GM12878 (cell line): ENCODE results near the gene SLC36A4. TPM values are rescaled to one million over a fixed set of nuclear protein-coding genes. Genes with fewer than 3 reads are reported as not detected.

Experiments used
- ATAC-seq: fragments of 200-7000 bp; cut with Tn5 transposase; 3 replicates; pipeline ENCODE4 v1.9.1; 2020; ENCODE audit warnings: mild to moderate bottlenecking, moderate library complexity
- BruUV-seq: library from RNA; stranded (reverse); fragments of 400-500 nt; replicated peaks from 2 replicates; lab custom pipeline; 2021; lab: Mats Ljungman, UMichigan
- CTCF ChIA-PET: fragments of 300-600 bp; sonication (Branson Sonifier 250); formaldehyde crosslinking; extraction: SDS; loops from one replicate; lab custom pipeline; 2021; ENCODE audit warnings: inconsistent platforms; lab: Yijun Ruan, JAX
- POLR2A ChIA-PET: fragments of 350-600 bp; formaldehyde crosslinking; extraction: SDS; loops from one replicate; lab custom pipeline; 2021; ENCODE audit warnings: inconsistent platforms; lab: Charles Lee
- RAD21 ChIA-PET: fragments of 300-600 bp; sonication (Branson Sonifier 250); formaldehyde crosslinking; loops from one replicate; lab custom pipeline; 2023; ENCODE audit warnings: antibody characterized with exemption; ENCODE audit not compliant: unreplicated experiment; lab: Charles Lee
- SMC1A ChIA-PET: fragments of 300-600 bp; sonication (Branson Sonifier 250); formaldehyde crosslinking; loops from one replicate; lab custom pipeline; 2023; ENCODE audit not compliant: unreplicated experiment, uncharacterized antibody; lab: Charles Lee
- DNase-seq: peaks from one replicate; pipeline ENCODE4 v3.0.0-alpha.2; 2011; ENCODE audit warnings: low read depth, low spot score
- FAIRE-seq: peaks from 3 replicates; lab custom pipeline; 2011; peaks lifted over from hg19 to GRCh38; lab: Jason Lieb, UNC
- H2AFZ ChIP-seq: 2 replicates; pipeline ENCODE4 v1.6.0; 2011; ENCODE audit warnings: low read depth, low read length, control low read depth; ENCODE audit not compliant: control insufficient read depth
- H3K27ac ChIP-seq: 2 replicates; pipeline ENCODE4 v1.5.1; 2011; ENCODE audit warnings: control low read depth; ENCODE audit not compliant: control insufficient read depth, insufficient read depth
- H3K27me3 ChIP-seq, 2 experiments: replicated peaks in 1 of 2; 2 replicates each; pipeline versions ENCODE4 v1.6.0 to v1.6.1; 2011; ENCODE audit warnings: low read length in 1 of 2; ENCODE audit not compliant: control insufficient read depth in 2 of 2, insufficient read depth in 2 of 2
- H3K36me3 ChIP-seq, 2 experiments: 2 replicates each; pipeline ENCODE4 v1.5.1; 2011; ENCODE audit warnings: low read length in 1 of 2; ENCODE audit not compliant: control insufficient read depth in 2 of 2, insufficient read depth in 2 of 2
- H3K4me1 ChIP-seq: 2 replicates; pipeline ENCODE4 v1.6.1; 2011; ENCODE audit warnings: mild to moderate bottlenecking, low read length, moderate library complexity, mixed read lengths; ENCODE audit not compliant: control insufficient read depth, insufficient read depth
- H3K4me2 ChIP-seq: 2 replicates; pipeline ENCODE4 v1.6.0; 2011; ENCODE audit warnings: control low read depth; ENCODE audit not compliant: control insufficient read depth, insufficient read depth
- H3K4me3 ChIP-seq: fragments of 200-600 bp; sonication (generic); 2 replicates; pipeline ENCODE4 v1.5.1; 2016
- H3K79me2 ChIP-seq: 2 replicates; pipeline ENCODE4 v1.6.0; 2011; ENCODE audit warnings: low read length; ENCODE audit not compliant: control insufficient read depth, insufficient read depth
- H3K9ac ChIP-seq: 2 replicates; pipeline ENCODE4 v1.8.0; 2011; ENCODE audit warnings: low read length, control low read depth, mixed read lengths; ENCODE audit not compliant: control insufficient read depth, insufficient read depth
- H3K9me3 ChIP-seq: replicated peaks from 3 replicates; pipeline ENCODE4 v1.5.1; 2011; ENCODE audit warnings: mild to moderate bottlenecking, low read length; ENCODE audit not compliant: control insufficient read depth, insufficient read depth
- H4K20me1 ChIP-seq: 2 replicates; pipeline ENCODE4 v1.6.0; 2011; ENCODE audit not compliant: control insufficient read depth, insufficient read depth
- ASH2L ChIP-seq: fragments of 300-600, 200-600 bp; sonication (generic); IDR thresholded peaks from 2 replicates; pipeline ENCODE4 v1.6.1; 2017; ENCODE audit warnings: low read depth, mild to moderate bottlenecking, borderline replicate concordance
- CHD2 ChIP-seq: IDR thresholded peaks from 2 replicates; pipeline ENCODE4 v1.6.1; 2011; ENCODE audit warnings: low read depth, low read length, improper control_type of control experiment, borderline replicate concordance
- CTCF ChIP-seq, 3 experiments: IDR thresholded peaks in 2 of 3; conservative IDR thresholded peaks in 1 of 3; 2 replicates each; pipeline ENCODE4 v1.5.1; 2011; ENCODE audit warnings: low read depth in 3 of 3, low read length in 3 of 3, mild to moderate bottlenecking in 3 of 3, control low read depth in 2 of 3, moderate library complexity in 2 of 3, inconsistent platforms in 1 of 3, mixed read lengths in 1 of 3; ENCODE audit not compliant: control insufficient read depth in 2 of 3, insufficient read depth in 1 of 3; ENCODE audit errors: extremely low read depth in 1 of 3
- E2F4 ChIP-seq: IDR thresholded peaks from 2 replicates; pipeline ENCODE4 v1.6.1; 2012; ENCODE audit warnings: low read depth, low read length, improper control_type of control experiment
- EED ChIP-seq: sonication (generic); IDR thresholded peaks from 2 replicates; pipeline ENCODE4 v1.6.1; 2016; ENCODE audit warnings: antibody characterized with exemption, low read depth
- HDAC6 ChIP-seq: fragments of 200-600 bp; sonication (generic); IDR thresholded peaks from one replicate; pipeline ENCODE4 v1.8.0; 2017; ENCODE audit warnings: antibody characterized with exemption; ENCODE audit not compliant: unreplicated experiment
- KAT2A ChIP-seq: conservative IDR thresholded peaks from 2 replicates; pipeline ENCODE4 v1.6.1; 2011; ENCODE audit warnings: low read depth, low read length; ENCODE audit not compliant: control insufficient read depth
- MEF2A ChIP-seq: IDR thresholded peaks from 2 replicates; pipeline ENCODE4 v1.6.1; 2011; ENCODE audit warnings: low read depth, mild to moderate bottlenecking, low read length, moderate library complexity; ENCODE audit not compliant: insufficient read depth
- PAX5 ChIP-seq: IDR thresholded peaks from 2 replicates; pipeline ENCODE4 v1.6.1; 2011; ENCODE audit warnings: low read depth, low read length, borderline replicate concordance
- RAD21 ChIP-seq: IDR thresholded peaks from 2 replicates; pipeline ENCODE4 v1.6.1; 2011; ENCODE audit warnings: mild to moderate bottlenecking, low read depth, low read length, moderate library complexity; ENCODE audit not compliant: insufficient read depth
- RELA ChIP-seq: fragments of 450-650 bp; IDR thresholded peaks from 2 replicates; pipeline ENCODE4 v1.8.0; 2014; ENCODE audit warnings: borderline replicate concordance; ENCODE audit not compliant: partially characterized antibody
- SMC3 ChIP-seq: IDR thresholded peaks from 2 replicates; pipeline ENCODE4 v1.6.1; 2011; ENCODE audit warnings: low read length, improper control_type of control experiment, borderline replicate concordance
- TCF3 ChIP-seq: IDR thresholded peaks from 2 replicates; pipeline ENCODE4 v1.6.1; 2012; ENCODE audit warnings: low read depth, mild to moderate bottlenecking, low read length, borderline replicate concordance; ENCODE audit not compliant: insufficient read depth
- ZBTB33 ChIP-seq: fragments of 450-650 bp; IDR thresholded peaks from 2 replicates; pipeline ENCODE4 v1.6.1; 2017; ENCODE audit warnings: mild to moderate bottlenecking
- WGBS: methylation state at CpG from one replicate; pipeline ENCODE4 v1.1.6; 2016; ENCODE audit warnings: low lambda C conversion rate; ENCODE audit not compliant: insufficient replicate concordance, insufficient coverage; ENCODE audit errors: missing lambda C conversion rate; 5-methylcytosine and 5-hydroxymethylcytosine counted together
- in situ Hi-C: fragments of 300-500 bp; cut with MboI; formaldehyde crosslinking; loops from 9 replicates; pipeline ENCODE4 v1.14.3; 2018; ENCODE audit warnings: mixed read lengths
- intact Hi-C: fragments of 100-400 bp; cut with micrococcal nuclease; formaldehyde crosslinking; loops from one replicate; pipeline ENCODE4 v1.14.2; 2022; ENCODE audit not compliant: unreplicated experiment
- polyA plus RNA-seq, 11 experiments: library from polyadenylated mRNA; depleted of rRNA in 4 of 11; unstranded in 6 of 11; stranded (reverse) in 5 of 11; fragments of >200 nt; fragmentation: Nextera tagmentation in 4 of 11; fragmentation: Illumina TruSeq in 1 of 11; extraction: Ambion mirVana in 4 of 11; extraction: Trizol in 1 of 11; gene quantifications; 1 replicate in 1 of 11; 2 replicates in 10 of 11; pipeline versions ENCODE4 v1.2.1 to v1.2.3, GENCODE V29; 2011 to 2016; ENCODE audit warnings: inconsistent platforms in 2 of 11, missing spikeins in 2 of 11, low read depth in 1 of 11
- total RNA-seq, 4 experiments: library from RNA; depleted of rRNA in 3 of 4; stranded (reverse); fragments of >200 nt in 3 of 4; fragmentation: Illumina TruSeq in 1 of 4; extraction: Trizol in 1 of 4; gene quantifications; 2 replicates each; pipeline versions ENCODE4 v1.2.1 to v1.2.3, GENCODE V29; 2013 to 2021

The SLC36A4 gene
- total and polyA plus RNA-seq, 10 of the 15 experiments (the other 5 are each of a cell fraction or from before 2014, with no cell fraction given) = 1.4 to 12.5 (median 5.2) TPM

- TF ChIP-seq EED = no peak
- TF ChIP-seq TCF3 = no peak
- no peak for TF ChIP-seq CHD2
- no peak for TF ChIP-seq RELA
- TF ChIP-seq KAT2A = no peak
- TF ChIP-seq MEF2A = no peak
Measured at GRCh38 chr11:93238956-93239355, 41.2 kb upstream of the SLC36A4 start (continued).

GRCh38 chr11:93236741-93237675 lies 39.2 kb upstream of the SLC36A4 start:
- H3K79me2 ChIP-seq = no peaks in the 10 kb centered on the region
- 32% methylated on average over 10 of the region's 10 CpGs for WGBS
- H3K27ac ChIP-seq = no peak overlapping the region
- no peak overlapping the region for H3K4me3 ChIP-seq
- H3K4me2 ChIP-seq = no peak overlapping the region
- H3K4me1 ChIP-seq = no peaks in the 10 kb centered on the region
- FAIRE-seq (peak; percentile 68), DNase-seq (no peak), ATAC-seq (peak; percentile 82)
- POLR2A ChIA-PET = interaction anchor here (0.5 to 1.6 kb wide), 2 partner anchors 405 to 505 kb away, joined by 3 to 5 read pairs; partner anchors contain the start of genes C11orf54 and TAF1D
- intact Hi-C loops = loop anchor here (5.0 to 10.0 kb wide), 2 partner anchors 150 to 558 kb away; no protein-coding TSS in a partner anchor
- CTCF ChIA-PET = interaction anchor here (0.6 to 6.1 kb wide), 17 partner anchors 12 to 432 kb away, joined by 3 to 81 read pairs (median 4); partner anchors contain the start of gene SMCO4
- H4K20me1 ChIP-seq = no peaks in the 10 kb centered on the region
- no TSS peak for BruUV-seq
- H3K9ac ChIP-seq = no peak overlapping the region
- in situ Hi-C loops = loop anchor here (5.0 kb wide), 2 partner anchors 305 to 405 kb away; partner anchors contain the start of gene SMCO4
- SMC1A ChIA-PET = interaction anchor here (1.1 to 6.3 kb wide), 9 partner anchors 10 to 416 kb away, joined by 3 to 39 read pairs (median 12); no protein-coding TSS in a partner anchor
- H3K9me3 ChIP-seq = no peaks in the 10 kb centered on the region
- RAD21 ChIA-PET = interaction anchor here (0.7 to 5.9 kb wide), 5 partner anchors 295 to 415 kb away, joined by 4 to 44 read pairs (median 5); partner anchors contain the start of gene SMCO4
- H2AFZ ChIP-seq = no peak overlapping the region
- no peaks in the 10 kb centered on the region for H3K36me3 ChIP-seq
- no peaks in the 10 kb centered on the region; a peak in 1 of 4 replicates for H3K27me3 ChIP-seq
- TF ChIP-seq E2F4 (no peak), CTCF (IDR thresholded peaks at IDR 0.05 in 2 of 3, conservative IDR thresholded peaks at IDR 0.05 in 1 of 3; ENCODE audit: control insufficient read depth in 2 of 3, extremely low read depth in 1 of 3, insufficient read depth in 1 of 3, low read depth in 3 of 3, low read length in 3 of 3) (peak; percentile 42 to 47 (median 44); a peak in 5 of 6 replicates), ASH2L (no peak), ZBTB33 (peak; percentile 69; the same call in 1 of the 2 replicates), PAX5 (no peak), RAD21 (peak; percentile 46), SMC3 (peak; percentile 32; the same call in 1 of the 2 replicates), HDAC6 (no peak)
